ENCODE measurements around the gene GRM5. TPM values are rescaled to one million over a fixed set of nuclear protein-coding genes. Genes with fewer than 3 reads are reported as not detected.
"Not testable (repeated sequence)": the region's sequence is repeated elsewhere in the genome, so short reads cannot be mapped to it uniquely, and the experiment has no call there.

The GRM5 gene
- total RNA-seq: not detected
- long read RNA-seq: 0 reads

DNA sequence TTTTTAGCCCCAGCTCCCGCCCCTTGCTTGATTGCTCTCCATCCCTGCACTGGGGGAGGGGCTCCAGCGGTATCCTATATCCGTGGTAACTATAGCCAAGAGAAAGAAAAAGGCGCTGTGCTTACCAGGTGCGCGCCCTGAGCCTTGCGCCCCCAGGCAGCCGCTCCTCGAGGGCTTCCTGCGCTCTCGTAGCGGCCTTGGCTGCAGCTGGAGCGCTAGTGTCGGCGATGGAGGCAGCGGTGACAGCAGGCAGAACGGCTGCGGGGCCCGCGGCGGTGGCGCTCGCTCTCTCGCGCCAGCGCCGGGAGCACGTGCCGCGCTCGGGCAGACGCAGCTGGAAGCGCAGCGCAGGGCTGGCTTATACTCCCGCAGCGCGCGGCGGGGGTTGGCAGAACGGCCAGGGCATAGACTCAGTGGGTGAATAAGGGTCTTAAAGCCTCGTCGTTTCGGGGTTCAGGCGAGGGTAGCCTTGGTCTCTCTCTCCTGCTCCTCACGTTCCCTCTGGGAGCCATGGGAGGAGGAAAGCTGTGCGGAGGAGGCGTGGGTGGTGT, at the start of gene GRM5:
Gene GRM5 (minus strand): TSS at position 332 of the 551 bp plus-strand sequence. CDS start 18,110 bp downstream, outside the sequence.
- H3K4me1 ChIP-seq; H3K4me3 ChIP-seq; H3K27ac ChIP-seq (replicated peaks); DNase-seq; intact Hi-C loops (cut with micrococcal nuclease); H3K36me3 ChIP-seq; H3K9me3 ChIP-seq (replicated peaks): not testable (repeated sequence)
- peaks cover 56% of the 10 kb centered on the region for H3K27me3 ChIP-seq (ENCODE audit: low read depth)

DNA sequence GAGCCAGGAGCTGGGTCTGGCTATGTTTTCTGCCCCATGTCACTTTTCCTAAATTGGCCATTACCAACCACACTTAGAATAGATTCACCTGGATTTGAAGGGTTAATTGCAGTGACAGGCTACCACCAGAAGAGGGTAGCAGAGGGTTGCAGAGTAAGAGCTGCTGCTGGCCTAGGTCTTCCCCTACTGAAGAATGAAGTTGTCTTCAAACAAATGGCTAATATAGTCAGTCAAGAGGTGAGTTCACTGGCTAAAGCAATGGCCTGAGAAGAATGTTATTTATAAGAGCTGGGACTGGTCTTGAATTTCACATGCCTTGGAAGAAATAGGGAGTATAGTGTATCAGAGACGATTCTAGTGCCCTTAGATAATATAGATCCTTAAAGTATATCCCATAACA, 32.2 kb upstream of the GRM5 start:
- H3K27ac ChIP-seq (replicated peaks); H3K9me3 ChIP-seq (replicated peaks); H3K4me1 ChIP-seq; intact Hi-C loops (cut with micrococcal nuclease); H3K27me3 ChIP-seq (ENCODE audit: low read depth); DNase-seq; H3K4me3 ChIP-seq; H3K36me3 ChIP-seq: not testable (repeated sequence)
- TF ChIP-seq, protein P1, sequence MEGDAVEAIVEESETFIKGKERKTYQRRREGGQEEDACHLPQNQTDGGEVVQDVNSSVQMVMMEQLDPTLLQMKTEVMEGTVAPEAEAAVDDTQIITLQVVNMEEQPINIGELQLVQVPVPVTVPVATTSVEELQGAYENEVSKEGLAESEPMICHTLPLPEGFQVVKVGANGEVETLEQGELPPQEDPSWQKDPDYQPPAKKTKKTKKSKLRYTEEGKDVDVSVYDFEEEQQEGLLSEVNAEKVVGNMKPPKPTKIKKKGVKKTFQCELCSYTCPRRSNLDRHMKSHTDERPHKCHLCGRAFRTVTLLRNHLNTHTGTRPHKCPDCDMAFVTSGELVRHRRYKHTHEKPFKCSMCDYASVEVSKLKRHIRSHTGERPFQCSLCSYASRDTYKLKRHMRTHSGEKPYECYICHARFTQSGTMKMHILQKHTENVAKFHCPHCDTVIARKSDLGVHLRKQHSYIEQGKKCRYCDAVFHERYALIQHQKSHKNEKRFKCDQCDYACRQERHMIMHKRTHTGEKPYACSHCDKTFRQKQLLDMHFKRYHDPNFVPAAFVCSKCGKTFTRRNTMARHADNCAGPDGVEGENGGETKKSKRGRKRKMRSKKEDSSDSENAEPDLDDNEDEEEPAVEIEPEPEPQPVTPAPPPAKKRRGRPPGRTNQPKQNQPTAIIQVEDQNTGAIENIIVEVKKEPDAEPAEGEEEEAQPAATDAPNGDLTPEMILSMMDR (IDR thresholded peaks at IDR 0.05; ENCODE audit: borderline replicate concordance): peak; percentile 74

DNA sequence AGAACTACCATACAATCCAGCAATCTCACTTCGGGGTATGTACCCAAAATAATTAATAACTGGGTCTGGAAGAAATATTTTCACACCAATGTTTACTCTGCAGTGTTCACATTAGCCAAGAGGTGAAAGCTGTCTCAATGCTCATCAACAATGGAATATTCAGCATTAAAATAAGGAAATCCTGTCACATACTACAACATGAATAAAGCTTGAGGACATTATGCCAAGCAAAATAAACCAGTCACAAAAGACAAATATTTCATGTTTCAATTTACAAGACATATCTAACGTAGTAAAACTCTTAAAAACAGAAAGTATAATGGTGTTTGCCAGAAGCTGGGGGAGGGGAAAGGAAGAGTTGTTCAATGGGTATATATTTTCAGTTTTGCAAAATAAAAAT, 28.0 kb upstream of the GRM5 start:
- H3K4me1 ChIP-seq; H3K27ac ChIP-seq (replicated peaks); H3K27me3 ChIP-seq (ENCODE audit: low read depth); DNase-seq; intact Hi-C loops (cut with micrococcal nuclease); H3K4me3 ChIP-seq; H3K36me3 ChIP-seq: not testable (repeated sequence)
- peaks cover 26% of the 10 kb centered on the region for H3K9me3 ChIP-seq (replicated peaks)

DNA sequence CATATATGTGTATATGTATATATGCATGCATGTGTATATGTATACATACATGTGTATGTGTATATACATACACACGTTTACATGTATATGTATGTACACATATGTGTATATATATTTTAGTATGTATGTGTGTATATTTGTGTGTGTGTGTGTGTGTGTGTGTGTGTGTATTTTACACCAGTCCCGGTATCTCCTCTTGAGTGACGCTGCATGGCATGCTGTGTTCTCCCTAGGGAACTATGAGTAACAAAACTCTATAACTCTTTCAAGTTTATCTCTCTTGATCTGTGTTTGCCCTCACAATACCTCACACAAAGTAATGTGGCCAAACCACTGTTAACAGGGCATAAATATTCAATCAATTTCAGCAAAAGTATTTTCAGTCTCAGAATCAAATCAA, 19.2 kb upstream of the GRM5 start:
- H3K4me1 ChIP-seq; intact Hi-C loops (cut with micrococcal nuclease); H3K27me3 ChIP-seq (ENCODE audit: low read depth); H3K4me3 ChIP-seq; H3K36me3 ChIP-seq; DNase-seq; H3K27ac ChIP-seq (replicated peaks): not testable (repeated sequence)
- peaks cover 26% of the 10 kb centered on the region for H3K9me3 ChIP-seq (replicated peaks)

DNA sequence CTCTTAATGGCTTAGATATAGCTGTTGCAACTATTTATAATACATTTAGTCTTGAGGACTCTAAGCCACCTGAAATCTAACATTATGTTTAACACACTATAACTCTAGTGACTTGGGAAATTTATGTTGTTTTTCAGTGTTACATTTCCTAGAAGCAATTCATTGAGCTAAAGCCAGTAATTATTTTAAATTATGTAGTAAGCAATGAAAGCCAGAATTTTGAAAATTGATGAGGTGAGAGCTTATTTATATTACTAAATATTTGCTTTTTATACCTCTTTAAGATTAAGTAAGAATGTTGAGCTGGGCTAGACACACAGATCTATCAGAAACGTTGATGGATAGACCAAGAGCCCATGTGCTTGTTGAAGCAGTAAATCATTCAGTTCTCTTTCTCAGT, 5.1 kb upstream of the GRM5 start:
- H3K36me3 ChIP-seq, DNase-seq: not testable (repeated sequence)

DNA sequence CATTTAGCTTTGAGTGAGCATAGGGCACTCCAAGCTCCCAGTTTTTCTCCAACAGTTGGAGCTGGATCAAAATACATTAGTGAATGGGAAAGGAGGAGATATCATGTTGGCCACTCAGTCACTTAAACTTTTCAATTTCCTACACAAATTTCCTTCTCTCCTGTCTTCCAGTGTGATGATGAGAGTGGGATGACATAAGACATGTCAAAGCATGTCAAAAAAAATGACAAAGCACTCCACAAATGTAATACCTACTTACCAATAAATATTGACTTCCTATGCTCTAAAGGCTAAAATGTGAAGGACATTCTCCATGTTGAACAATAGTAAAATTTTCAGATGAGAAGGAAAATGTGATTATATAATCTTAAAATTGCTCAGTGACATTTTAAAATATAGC, 1.5 kb upstream of the GRM5 start:
- peaks cover 49% of the 10 kb centered on the region for H3K27me3 ChIP-seq (ENCODE audit: low read depth)
- no peaks in the 10 kb centered on the region for H3K9me3 ChIP-seq (replicated peaks)
- DNase-seq: no peak
- no peak overlapping the region for H3K27ac ChIP-seq (replicated peaks)
- TF ChIP-seq, protein P1 (IDR thresholded peaks at IDR 0.05; ENCODE audit: borderline replicate concordance): no peak
- H3K4me1 ChIP-seq: peaks cover 5% of the 10 kb centered on the region
- H3K4me3 ChIP-seq: no peak overlapping the region
- no peaks in the 10 kb centered on the region for H3K36me3 ChIP-seq
- intact Hi-C loops (cut with micrococcal nuclease): no loop called here

More for the DNA sequence above, 5.1 kb upstream of the GRM5 start:
- H3K4me1 ChIP-seq; H3K4me3 ChIP-seq; H3K27ac ChIP-seq (replicated peaks); H3K9me3 ChIP-seq (replicated peaks); intact Hi-C loops (cut with micrococcal nuclease): not testable (repeated sequence)
- H3K27me3 ChIP-seq (ENCODE audit: low read depth): peaks cover 14% of the 10 kb centered on the region

DNA sequence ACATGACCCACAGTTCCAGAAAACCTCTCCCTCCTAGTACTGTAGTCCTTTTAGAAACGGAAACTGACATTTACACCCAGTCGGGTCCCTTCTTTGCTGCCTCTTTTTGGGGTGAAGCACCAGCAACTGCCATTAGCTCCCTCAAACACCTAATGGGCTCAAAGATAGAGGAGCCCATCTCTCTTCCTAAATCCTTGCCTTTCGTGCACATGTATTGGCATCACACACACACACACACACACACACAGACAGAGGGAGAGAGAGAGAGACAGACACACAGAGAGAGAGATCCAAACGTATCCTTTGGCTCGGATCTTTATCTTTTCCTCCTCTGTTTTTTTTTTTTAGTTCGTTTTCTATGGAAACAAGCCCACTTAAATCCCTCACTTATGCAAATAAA, 716 bp downstream of the GRM5 start:
- TF ChIP-seq, protein P1 (IDR thresholded peaks at IDR 0.05; ENCODE audit: borderline replicate concordance): no peak
- no peak overlapping the region for H3K4me3 ChIP-seq
- H3K36me3 ChIP-seq: no peaks in the 10 kb centered on the region
- H3K27me3 ChIP-seq (ENCODE audit: low read depth): peaks cover 56% of the 10 kb centered on the region
- intact Hi-C loops (cut with micrococcal nuclease): no loop called here
- H3K4me1 ChIP-seq: peaks cover 5% of the 10 kb centered on the region
- no peak for DNase-seq
- H3K27ac ChIP-seq (replicated peaks): no peak overlapping the region
- no peaks in the 10 kb centered on the region for H3K9me3 ChIP-seq (replicated peaks)

DNA sequence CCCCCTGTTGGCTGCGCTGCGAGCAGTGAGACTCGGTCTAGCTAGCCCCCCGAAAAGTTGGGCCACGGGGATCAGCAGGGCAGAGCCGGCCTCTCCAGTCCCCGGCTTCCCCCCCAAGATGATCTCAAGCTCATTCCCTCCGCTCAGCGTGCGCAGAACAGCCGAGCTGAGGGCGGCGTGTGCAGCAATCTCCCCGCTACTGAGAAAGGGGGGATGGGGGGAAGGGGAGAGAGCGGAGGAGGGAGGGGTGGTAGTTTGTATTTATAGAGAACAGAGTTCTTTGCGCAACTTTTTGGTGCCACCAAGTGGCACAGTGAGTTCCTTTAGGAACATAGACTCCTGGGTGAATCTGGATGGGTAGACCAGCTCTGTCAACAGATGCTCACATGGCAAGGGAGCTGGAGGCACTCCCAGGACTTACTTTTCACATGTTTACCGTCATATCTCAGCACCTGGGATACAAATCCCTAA, 2.3 kb downstream of the GRM5 start:
- H3K36me3 ChIP-seq; H3K4me1 ChIP-seq; H3K9me3 ChIP-seq (replicated peaks); H3K27ac ChIP-seq (replicated peaks); intact Hi-C loops (cut with micrococcal nuclease); DNase-seq; H3K4me3 ChIP-seq: not testable (repeated sequence)
- peaks cover 56% of the 10 kb centered on the region for H3K27me3 ChIP-seq (ENCODE audit: low read depth)

DNA sequence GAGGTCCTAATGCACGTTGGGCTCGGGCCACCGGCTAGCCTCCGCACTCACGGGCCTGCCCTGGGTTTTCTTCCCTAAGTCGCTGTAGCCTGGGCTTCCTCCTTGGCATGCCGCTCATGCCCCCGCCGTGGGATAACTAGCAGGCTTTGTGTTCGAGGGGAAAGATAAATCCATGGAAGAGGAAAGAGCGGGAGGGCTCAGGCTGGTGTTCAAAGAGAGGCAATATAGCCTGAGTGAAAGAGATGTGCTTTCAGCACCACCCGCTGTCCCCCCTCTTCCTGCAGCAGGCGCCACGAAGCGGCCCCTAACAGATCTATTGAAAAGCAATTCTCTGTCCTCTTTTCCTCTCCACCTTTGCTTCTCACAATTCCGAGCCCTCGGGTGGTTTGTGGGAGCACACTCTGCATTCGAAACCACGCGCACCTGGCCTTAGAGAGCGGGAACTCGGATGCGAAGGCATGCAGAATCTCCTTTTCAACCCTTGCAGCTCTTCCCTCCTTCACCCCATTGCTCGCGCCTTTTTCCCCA, 2.9 kb downstream of the GRM5 start:
- H3K27ac ChIP-seq (replicated peaks); DNase-seq; H3K4me3 ChIP-seq; H3K4me1 ChIP-seq; H3K36me3 ChIP-seq; H3K9me3 ChIP-seq (replicated peaks); intact Hi-C loops (cut with micrococcal nuclease): not testable (repeated sequence)
- peaks cover 56% of the 10 kb centered on the region for H3K27me3 ChIP-seq (ENCODE audit: low read depth)

DNA sequence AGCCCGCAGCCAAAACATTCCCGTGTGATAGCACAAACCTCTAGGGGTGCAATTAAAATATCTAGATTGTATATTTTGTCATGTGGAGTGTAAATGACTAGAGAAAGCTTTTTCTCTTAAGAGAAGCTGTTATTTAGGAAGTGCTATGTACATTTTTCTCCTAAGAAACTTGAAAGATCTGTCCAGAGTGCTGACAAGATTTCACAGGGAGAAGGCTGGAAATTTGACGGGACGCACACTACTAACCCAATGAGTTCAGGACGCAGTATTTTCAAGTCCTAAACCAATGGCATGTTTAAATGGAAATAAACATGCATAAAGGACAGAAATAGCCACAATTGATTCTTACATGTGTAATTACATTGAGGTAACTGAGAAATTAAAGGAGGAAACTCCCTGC, 3.9 kb downstream of the GRM5 start:
- DNase-seq: not testable (repeated sequence)
- peaks cover 50% of the 10 kb centered on the region for H3K27me3 ChIP-seq (ENCODE audit: low read depth)

DNA sequence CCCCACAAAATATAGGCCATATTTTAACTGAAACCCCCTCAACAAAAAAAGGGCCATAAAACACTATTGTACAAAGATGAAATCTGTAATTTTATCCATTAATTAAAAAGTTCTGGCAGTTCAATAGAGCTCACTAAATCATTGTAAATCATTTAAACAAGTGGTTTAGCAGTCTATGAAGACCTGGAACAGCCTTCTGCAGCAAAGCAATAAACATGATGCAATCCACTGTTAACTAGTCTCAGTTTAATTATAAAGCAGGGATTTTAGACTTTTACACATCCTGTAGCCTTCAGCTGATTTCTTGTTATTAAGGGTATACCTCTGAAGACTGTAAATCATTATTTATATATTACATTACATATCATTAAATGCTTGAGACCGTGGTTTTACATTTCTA, 8.4 kb downstream of the GRM5 start:
- H3K27ac ChIP-seq (replicated peaks); H3K27me3 ChIP-seq (ENCODE audit: low read depth); DNase-seq; H3K4me3 ChIP-seq; H3K4me1 ChIP-seq; H3K9me3 ChIP-seq (replicated peaks); H3K36me3 ChIP-seq; intact Hi-C loops (cut with micrococcal nuclease): not testable (repeated sequence)

More for the DNA sequence above, 3.9 kb downstream of the GRM5 start:
- intact Hi-C loops (cut with micrococcal nuclease); H3K9me3 ChIP-seq (replicated peaks); H3K4me3 ChIP-seq; H3K36me3 ChIP-seq; H3K27ac ChIP-seq (replicated peaks); H3K4me1 ChIP-seq: not testable (repeated sequence)
